GM21529 (cell line): ENCODE data around the gene OR52N1.

ENCODE experiments used
- ATAC-seq: cut with Tn5 transposase; IDR thresholded peaks from one replicate; pipeline ENCODE4 v1.9.1; 2021; ENCODE audit not compliant: unreplicated experiment

The OR52N1 gene

DNA sequence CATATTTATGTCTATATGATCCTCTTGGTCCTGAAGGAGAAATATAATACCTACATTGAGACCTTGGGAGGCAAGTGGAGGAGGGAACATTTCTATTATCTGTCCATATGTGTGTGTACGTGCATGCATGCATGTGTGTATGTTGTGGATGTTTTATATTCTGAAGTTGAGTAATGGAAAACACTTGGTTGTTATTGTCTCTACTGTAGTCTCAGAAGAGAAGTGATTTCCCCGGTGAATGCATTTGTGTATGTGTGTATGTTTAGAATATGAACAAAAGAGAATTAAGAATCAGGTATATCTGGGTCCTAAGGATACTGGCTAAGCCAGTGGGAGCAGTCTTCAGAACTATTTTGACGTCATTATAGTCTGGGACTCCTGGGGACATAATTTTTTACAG, at the start of gene OR52N1:
OR52N1 (minus strand) TSS at position 101 of the 400 bp plus-strand sequence. CDS start 2,449 bp downstream, outside the sequence.
- ATAC-seq = no peak

DNA sequence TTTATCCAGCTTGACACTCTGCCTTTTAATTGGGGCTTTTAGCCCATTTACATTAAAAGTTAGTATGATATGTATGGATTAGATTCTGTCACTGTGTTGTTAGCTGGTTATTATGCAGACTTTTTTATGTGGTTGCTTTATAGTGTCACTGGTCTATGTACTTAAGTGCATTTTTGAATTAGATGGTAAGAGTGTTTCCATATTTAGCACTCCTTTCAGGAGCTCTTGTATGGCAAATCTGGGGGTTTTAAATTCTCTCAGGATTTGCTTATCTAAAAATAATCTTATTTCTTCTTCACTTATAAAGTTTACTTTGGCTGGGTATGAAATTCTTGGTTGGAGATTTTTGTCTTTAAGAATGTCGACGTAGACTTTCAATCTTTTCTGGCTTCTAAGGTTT, 46.6 kb upstream of the OR52N1 start:
- no peak for ATAC-seq

DNA sequence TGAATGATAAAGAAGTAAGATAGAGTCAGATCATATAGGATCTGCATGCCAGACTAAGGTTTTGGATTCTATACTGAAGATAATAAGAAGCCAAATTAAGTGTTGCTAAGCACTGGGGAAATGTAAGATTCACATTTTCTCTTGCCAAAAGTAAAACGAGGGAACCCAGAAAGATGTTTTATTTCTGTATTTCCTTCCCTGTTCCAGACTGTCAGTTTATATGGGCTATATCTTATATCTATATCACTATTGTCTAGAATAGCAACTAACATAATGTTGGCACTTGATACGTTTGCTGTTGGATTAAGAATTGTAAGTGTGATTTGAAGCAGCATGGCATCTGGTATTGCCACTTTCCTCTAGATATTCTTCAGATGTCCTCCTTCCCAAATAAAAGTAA, 42.4 kb upstream of the OR52N1 start:
- ATAC-seq = no peak

DNA sequence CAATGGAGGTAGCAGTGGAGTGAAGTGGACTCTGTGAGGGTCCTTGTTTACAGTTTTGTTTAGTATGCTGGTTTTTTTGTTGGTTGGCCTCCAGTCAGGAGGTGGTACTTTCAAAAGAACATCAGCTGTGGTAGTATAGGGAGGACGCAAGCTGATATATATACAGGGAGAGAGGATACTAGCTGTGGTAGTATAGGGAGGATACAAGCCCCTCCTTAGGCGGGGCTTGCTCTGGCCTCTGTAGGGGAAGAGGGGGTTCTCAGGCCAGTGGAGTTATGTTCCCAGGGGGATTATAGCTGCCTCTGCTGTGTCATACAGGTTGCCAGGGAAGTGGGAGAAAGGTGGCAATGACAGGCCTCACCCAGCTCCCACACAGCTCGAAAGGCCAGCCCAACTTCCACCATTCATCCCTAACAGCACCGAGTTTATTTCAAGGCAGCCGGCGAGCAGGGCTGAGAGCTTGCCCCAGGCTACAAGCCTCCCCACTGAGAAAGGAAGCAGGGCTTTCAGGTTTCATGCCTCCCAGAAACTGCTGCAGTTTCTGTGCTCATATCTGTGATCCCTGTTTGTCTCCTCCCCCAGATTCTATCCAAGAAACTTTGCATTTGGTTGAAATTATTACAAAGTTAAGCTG, 40.2 kb upstream of the OR52N1 start:
- ATAC-seq = no peak

DNA sequence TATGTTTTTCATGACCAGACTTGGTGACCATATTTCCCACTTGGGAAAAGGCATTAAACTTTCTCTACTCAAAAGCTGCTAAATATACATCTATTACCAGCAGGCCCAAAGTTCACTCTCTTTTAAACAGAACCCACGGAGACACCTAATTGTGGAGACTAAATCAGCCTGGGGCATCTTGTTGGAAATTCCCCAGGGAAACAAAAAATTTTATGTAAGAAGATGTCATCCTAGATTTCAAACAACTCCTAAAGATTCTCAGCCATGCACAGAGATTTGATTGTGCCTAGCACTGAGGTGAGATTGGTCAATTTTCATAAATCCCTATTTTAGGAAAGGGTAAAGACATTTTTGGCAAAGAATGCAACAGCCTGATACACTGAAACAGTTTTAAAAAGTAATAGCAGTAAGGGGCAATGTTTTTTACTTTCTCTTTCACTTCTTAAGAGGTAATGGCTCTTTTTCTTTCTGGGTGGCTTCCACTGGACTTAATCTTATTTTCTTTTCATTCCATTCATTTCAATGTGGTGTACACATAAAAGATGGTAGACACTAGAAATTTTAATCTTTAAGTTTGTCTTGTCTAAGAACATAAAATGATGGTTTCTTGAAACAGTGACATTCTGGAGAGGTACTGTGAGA, 27.3 kb upstream of the OR52N1 start:
- peak; percentile 70 for ATAC-seq

DNA sequence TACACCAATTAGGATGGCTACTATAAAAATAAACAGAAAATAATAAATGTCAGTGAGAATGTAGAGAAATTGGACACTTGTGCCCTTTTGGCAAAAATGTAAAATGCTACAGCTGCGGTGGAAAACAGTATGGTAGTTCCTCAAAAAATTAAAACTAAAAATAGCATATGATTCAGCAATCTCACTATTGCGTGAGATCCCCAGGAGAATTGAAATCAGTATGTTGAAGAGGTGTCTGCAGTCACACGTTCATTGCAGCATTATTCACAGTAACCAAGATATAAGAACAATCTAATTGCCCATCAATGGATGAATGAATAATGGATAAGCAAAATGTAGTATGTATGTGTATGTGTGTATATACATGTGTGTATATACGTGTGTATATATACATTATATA, 24.5 kb upstream of the OR52N1 start:
- ATAC-seq = peak; percentile 38

DNA sequence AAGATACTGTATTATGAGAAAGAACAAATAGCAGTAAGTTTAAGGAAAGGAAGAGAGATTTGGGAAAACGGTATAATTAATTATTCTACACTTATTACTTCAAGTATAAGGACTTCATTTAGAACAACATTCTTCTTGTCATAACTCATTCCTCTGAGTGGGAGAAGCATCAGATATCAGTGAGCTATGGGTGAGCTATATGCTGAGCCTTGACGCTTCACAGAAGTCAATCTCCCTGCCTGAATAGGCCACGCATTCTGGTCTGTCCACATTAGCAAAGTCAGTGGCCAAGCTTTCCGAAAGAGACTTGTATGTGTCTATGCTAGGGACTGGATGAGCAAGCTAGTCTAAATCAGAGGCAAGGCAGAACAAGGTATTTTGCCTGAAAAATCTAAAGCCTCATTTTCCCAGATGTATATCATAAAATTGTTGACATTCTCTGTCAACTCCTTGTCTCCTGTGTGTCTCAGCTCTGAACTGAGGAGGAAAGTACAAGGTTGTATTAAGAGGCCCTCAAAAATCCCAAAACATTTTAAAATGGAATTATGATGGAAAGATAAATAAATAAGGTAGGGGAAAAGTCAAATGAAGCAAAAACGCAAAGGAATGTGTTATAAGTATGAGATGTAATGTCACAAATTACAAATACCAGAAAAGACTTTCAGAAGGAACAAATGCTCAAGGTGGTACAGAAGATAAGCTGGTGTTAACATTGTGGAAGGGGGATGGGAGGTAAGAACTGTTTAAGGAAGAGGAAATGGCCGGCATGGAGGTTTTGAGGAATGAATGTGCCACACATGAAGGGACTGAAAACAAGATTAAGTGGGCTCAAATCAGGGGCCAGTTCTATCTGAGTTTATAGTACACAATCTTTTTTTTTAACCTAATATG, 19.1 kb upstream of the OR52N1 start:
- no peak for ATAC-seq

DNA sequence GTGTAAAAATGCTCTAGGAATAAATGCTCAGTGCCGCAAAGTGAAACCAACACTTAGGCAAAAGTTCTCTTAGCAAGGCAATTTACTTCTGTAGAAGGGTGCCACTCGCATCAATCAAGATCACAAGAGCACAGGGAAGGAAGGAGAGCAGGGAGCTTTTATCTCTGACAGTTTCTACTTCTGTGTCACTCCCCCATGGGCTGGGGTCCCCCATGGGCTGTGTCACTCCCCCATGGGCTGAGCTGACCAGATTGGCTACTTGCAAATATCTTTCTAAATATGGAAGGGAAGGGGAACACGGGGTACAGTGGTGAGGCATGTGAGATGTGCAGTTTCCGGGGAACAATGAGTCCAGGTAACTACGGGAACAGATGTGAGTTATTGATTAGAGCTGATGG, 18.1 kb upstream of the OR52N1 start:
- ATAC-seq = peak; percentile 29

DNA sequence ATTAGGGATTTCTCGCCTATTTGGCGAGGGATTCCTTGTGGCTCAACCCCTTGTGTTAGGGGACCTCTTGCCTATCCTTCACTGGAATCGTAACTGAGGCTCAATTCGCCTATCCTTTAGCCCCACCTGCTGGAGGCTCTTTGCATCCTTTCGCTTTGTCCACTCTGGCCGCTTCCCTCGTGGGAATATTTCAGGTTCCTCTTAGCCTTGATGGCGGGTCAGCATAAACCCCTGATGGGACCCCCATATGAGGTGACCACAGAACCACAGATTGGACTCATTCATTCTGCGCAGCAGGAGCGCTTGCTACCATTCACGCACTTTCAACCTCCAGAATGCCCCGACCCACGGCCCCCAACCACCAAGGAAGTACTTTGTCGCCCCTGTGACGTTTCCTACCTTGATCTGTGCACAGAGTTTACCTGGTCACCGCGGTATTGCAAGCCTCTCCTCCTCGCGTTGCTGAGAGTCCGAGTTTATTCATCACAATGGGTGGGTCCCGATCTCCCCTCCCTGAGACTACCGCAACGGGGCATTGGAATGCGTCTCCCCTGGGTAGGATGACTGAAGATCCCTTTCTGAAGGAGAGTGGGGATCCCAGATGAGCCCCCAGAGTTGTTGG, 17.5 kb upstream of the OR52N1 start, which contains the start of gene OR52N2:
OR52N2 (plus strand) TSS at position 425 of the 622 bp plus-strand sequence. CDS start 11,412 bp downstream, outside the sequence.
- peak; percentile 96 for ATAC-seq

DNA sequence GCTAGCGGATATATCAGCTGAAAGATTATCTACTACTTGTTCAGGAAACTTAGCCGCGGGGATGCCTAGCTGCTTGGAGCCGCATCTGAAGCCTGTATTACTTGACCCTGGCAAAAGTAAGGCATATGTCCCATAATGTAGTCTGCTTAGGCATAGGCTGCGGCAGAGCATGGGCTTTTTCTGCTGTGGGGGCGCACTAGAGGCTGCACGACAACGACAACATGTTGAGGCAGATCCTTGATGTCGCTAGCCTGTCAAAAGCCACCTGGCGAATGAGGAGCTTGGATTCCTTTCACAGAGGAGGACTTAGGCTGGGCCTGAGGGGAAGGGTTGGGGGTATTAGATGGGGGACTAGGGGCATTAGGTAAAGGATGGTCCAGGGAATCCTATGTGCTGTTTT, 16.5 kb upstream of the OR52N1 start:
- ATAC-seq = no peak

DNA sequence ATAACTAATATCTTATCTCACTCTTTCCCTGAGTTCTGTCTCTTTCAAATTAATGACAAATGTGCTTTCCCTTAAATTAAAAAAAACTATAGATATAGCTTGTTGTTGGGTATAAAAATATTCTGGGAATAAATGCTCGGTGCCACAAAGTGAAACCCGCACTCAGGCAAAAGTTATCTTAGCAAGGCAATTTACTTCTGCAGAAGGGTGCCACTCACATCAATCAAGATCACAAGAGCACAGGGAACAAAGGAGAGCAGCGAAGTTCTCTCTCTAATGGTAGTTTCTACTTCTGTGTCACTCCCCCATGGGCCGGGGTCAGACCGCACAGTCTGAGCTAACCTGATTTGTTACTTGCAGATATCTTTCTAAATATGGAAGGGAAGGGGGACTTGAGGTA, 12.9 kb upstream of the OR52N1 start:
- no peak for ATAC-seq

DNA sequence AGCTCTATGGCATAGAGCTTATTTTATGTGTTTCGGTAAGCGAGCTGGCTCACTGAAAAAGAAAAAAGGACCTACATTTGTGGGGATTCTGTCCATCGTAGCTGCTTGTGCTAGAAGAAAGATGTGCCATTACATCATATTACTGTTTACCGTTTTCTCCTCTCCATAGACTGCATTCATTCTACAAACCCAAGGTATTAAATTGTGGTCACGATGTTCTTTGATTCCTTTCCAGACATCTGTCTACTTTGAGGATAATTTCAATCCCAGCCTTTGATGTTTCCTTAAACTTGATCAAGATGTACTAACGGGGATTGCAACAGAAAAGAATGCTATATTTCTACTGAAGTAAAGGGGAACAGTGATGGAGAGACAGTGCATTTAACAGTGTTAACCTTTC, 5.5 kb upstream of the OR52N1 start:
- ATAC-seq = no peak

DNA sequence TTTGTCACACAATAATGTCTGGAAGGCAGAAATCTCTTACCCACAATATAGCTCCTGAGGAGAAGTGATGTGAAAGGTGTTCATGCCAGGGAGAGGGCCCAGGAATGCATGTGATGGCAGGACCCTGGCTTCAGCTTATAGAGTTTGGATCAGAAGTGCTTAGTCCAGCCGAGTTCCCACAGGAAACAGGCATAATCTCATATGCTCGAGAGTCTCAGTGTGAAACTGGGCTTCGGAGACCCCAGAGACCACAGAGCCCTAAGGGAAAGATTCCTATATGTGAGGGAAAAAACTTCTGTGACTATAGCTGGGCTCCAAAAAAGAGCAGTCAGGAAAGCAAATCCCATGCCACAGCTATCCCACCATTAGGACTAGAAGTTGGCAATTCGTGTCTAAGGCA, 7.8 kb downstream of the OR52N1 start, which contains the start of gene OR52N5:
OR52N5 (minus strand) TSS at position 101 of the 400 bp plus-strand sequence. CDS start 4,721 bp downstream, outside the sequence.
- no peak for ATAC-seq

DNA sequence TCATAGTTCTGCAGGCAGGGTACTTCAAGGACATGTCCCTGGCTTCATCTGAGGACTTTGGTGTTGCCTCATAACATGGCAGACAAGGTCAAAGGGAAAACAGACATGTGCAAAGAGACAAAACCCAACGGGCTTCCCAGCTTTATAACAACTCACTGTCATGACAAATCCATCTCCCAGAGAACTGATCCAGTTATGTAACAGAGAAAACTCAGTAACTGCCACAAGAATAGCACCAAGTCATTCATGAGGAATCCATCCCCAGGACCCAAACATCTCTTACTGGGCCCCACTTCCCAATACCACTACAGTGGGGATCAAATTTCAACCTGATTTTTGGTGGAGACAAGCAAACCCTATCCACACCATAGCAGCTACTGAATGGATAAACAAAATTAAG, 24.0 kb downstream of the OR52N1 start:
- ATAC-seq = no peak

DNA sequence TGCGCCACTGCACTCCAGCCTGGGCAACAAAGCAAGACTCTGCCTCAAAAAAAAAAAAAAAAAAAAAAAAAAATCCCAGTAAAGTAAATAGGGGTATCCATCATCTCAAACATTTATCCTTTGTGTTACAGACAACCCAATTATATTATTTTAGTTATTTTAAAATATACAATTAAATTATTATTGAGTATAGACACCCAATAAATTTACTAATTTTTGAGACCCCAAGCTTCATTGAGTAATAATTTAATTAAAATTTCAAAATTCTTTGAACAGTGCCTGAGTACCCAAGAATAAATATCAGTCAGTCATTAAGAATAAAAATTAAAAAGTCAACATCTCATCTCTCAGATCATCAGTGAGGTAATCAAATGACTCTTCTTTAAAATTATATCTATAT, 37.1 kb downstream of the OR52N1 start, which contains the start of gene OR52N4:
OR52N4 (plus strand) TSS at position 301 of the 400 bp plus-strand sequence. CDS start 498 bp downstream, outside the sequence.
- no peak for ATAC-seq

DNA sequence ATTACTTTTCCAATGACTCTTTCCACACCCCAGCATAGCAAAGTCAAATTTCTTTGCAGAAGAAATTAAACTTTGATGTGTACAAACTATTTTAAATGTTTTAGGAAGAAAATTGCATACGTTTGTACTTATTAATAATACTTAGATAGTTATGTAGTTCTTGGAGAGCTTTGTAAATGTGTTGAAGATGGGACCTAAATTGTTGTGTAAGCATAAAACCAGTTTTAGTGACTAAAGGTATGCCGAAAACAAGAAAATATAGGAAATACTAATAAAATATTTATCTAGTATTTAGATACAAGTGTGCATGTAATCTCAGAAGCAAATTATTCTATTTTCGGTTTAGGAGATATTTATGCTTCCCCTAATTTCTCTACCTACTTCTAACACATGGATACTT, 41.2 kb downstream of the OR52N1 start:
- no peak for ATAC-seq

DNA sequence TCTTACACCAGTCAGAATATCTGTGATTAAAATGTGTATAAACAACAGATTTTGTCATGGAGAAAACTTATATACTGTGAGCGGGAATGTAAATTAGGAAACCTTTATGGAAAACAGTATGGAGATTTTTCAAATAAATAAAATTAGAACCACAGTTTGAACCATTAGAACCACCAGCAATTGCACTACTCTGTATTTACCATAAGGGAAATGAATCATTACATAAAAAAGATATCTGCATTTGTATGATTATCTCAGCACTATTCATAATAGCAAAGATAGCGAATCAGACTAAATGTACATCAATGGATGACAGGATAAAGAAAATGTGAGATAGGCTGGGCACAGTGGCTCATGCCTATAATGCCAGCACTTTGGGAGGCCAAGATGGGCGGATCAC, 44.5 kb downstream of the OR52N1 start:
- no peak for ATAC-seq

DNA sequence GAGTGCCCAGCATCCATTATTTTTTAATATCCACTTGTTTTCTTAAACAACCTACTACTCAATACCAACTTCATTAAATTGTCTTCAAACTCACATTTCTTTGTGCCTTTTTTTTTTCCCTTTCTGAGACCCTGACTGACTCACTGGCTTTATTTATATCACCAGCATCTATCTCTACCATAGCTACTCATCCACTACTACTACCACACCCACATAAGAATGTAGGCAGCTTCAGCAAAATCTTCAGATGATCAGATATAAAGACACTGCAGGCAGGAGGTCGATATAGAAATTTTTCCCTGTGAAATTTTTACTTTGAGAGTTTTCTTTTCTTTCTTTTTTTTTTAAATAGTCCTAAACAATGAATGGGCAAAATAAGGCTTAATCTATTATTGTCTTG, 52.6 kb downstream of the OR52N1 start:
- no peak for ATAC-seq

DNA sequence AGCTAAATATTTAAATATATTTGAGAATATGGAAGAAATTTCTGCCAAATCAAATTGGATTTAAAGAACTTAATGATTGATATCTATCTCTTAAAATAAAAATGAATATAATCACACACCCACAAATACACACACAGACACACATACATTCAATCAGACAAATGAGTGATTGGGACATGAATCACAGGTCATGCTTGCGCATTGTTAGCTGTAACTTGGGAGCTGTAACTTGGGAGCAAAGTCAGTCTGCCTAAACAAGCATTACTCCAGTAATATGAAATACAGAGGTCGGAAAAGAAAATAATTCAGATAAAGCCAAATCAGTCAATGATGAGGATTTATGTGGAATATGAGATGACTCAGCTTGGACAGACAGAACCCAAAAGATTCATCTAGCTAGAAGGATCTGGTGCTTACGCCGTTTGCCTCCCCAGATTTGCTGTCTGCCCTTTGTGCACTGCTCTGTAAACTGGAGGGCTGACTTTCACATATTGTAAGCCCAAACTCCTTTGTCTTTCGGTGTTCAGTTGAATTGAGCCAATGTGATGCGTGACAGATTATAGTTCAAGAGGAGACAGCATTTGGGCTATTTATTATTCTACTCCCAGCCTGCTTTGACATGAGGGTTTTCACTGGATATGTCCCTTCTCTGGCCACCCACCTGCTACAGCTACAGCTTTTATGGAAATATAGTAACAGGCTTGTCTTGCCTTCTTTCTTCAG, 53.2 kb downstream of the OR52N1 start:
- ATAC-seq = no peak

DNA sequence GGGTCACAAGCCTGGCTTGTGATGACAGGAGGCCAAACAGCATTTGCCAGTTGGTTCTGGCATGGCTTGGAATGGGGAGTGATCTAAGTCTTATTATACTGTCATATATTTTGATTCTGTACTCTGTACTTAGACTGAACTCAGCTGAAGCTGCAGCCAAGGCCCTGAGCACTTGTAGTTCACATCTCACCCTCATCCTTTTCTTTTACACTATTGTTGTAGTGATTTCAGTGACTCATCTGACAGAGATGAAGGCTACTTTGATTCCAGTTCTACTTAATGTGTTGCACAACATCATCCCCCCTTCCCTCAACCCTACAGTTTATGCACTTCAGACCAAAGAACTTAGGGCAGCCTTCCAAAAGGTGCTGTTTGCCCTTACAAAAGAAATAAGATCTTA, 54.0 kb downstream of the OR52N1 start:
- no peak for ATAC-seq
